NCI-H345 treated with DMSO at 0.1 percent for 48 hours (cell line): ENCODE measurements around the gene MKKS.

Experiments
- DNase-seq: peaks from one replicate; lab custom pipeline; 2025; ENCODE audit not compliant: unreplicated experiment; lab: John Stamatoyannopoulos, UW

MKKS gene

DNA sequence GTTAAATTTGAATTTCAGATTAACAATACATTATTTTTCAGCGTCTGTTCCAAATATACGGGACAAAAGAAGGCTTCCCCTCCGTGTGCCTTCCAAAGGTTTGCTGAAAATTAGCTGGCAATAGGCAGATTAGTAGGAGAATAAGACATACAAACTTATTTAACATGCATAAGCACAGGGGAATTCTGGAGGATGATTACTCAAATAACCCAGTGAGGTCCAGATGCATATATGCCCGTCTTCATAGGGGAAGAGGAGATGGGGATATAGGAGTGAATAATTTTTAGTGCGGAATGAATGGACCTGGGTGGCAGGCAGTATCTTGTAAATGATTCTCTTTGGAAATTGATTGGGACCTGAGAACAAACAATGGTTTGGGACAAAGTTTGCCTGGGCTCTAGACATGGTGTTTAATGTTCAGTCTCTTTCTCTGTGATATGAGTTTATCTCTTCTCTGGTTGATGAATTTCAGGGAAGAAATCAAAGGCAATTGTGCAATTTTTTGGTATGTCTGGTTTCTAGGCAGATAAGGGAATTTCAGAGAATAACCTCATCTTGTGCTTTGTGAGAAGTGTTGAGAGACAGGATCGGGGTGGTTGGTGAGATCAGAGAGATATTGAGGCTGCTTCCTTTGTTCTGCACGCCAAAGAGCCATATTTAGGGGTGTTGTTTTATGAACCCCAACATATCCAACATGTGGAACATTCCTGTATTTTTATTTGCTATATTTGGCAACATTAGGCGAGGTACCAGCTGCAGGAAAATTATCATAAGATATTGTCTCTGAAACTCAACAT lies 63.7 kb downstream of the MKKS start:
- no peak for DNase-seq

DNA sequence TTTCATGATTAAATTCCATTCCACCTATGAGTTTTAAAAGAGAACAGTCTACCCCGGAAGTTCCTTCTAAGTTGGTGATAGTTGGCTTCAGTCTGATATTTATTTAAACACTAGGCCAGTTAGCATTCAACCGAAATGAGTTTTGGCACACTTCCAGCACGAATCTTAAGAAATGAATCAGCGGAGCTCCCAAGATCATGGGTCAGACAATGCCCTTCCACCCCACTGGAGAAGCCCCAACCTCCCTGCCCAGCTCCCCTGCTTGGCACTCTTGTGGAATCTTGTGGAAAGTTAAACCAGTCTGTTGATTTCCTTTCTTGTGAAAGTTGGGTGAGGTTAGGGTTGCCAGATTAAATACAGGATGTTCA lies 64.3 kb downstream of the MKKS start:
- DNase-seq = no peak

DNA sequence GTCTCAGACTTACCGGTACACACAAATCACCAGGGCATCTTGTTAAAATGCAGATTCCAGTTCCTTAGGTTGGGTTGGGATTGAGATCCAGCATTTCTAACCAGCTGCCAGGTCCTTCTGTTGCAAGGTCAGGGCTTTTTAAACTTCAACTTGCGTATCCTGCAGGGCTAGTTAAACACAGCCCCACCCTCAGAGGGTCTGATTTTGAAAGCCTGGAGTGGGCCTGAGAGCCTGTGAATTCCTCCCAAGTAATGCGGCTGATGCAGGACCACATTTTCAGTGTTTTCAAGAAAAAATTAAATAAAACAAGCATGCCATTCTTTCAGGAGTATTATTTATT lies 65.3 kb downstream of the MKKS start:
- no peak for DNase-seq

DNA sequence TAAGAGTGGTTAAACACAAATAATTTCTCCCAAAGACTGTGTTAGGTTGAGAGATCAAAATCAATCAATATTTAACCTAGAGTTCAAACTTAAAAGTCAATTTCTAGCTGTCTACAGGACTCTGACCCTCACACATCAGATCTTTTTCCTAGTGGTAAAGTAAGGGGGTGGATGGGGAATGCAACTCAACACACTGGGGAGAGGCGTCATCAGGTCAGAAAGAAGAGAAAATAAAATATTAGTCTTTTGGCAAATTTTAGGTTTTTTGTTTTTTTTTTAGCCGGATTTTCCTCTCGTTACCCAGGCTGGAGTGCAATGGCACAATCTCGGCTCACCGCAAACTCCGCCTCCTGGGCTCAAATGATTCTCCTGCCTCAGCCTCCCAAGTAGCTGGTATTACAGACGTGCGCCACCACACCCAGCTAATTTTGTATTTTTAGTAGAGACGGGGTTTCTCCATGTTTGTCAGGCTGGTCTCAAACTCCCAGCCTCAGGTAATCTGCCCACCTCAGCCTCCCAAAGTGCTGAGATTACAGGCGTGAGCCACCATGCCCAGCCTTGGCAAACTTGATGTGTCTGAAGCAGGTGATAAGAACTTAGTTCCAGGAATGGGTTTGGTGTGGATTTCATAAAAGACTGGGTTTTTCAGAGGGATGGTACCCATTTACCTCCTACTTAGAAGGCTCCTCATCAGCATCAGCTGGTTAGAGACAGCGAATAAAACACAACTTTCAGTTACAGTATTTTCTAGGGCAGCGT lies 65.9 kb downstream of the MKKS start:
- DNase-seq = no peak

DNA sequence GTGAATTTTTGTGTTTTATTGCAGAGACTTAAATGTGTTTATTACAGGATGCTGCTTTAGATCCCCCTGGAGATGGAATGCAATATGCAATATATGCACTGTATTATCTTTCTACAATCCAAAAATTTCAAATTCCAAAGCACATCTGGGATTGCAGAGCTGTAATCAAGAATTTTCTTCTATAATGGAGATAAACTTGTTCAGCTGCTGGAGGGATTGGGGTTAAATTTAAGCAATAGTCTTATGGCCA lies 66.4 kb downstream of the MKKS start:
- DNase-seq = no peak

- DNase-seq = no peak
Measured at GRCh38 chr20:10366898-10367692, 66.9 kb downstream of the MKKS start.

DNA sequence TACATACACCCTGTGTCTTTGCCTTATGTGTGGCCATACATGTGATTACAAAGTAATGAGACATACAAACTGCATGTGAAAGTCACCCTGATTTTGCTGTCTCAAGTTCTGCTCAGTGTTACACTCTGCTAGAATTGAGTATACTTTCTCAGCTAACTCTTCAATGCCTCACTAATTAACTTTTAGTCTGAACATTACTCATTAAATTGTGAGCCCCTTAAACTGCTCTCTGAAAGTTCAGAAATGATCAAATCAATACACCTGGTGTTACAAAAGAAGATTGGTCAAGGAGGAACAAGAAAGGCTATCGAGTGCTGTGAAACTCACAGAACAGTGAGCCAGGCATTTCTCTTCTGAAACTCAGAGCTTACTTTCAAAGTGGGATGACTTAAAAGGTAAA lies 71.3 kb downstream of the MKKS start:
- DNase-seq = no peak

GRCh38 chr20:10360878-10361277 lies 73.1 kb downstream of the MKKS start:
- no peak for DNase-seq

GRCh38 chr20:10359621-10360040 lies 74.4 kb downstream of the MKKS start:
- DNase-seq = no peak

- DNase-seq = no peak
Measured at GRCh38 chr20:10357974-10358373, 76.0 kb downstream of the MKKS start.

DNA sequence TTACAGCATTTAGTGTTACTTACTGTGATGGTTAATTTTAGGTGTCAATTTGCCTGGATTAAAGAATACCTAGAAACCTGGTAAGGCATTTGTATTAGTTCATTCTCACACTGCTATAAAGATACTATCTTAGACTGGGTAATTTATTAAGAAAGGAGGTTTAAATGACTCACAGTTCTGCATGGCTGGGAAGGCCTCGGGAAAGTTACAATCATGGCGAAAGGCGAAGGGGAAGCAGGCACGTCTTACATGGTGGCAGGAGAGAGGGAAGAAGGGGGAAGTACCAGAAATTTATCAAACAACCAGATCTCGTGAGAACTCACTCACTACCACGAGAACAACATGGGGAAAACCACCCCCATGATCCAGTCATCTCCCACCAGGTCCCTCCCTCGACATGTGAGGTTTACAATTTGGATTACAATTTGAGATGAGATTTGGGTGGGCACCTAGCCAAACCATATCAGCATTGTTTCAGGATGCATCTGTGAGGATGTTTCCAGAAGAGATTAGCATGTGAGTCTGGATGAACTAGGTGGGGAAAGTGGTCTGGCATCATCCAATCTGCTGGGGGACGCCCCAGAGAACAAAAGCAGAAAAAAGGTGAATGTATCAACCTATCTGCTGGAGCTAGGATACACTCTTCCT lies 76.8 kb downstream of the MKKS start:
- no peak for DNase-seq

- no peak for DNase-seq
Measured at GRCh38 chr20:10356628-10357027, 77.4 kb downstream of the MKKS start.

GRCh38 chr20:10352934-10353824 lies 80.8 kb downstream of the MKKS start:
- DNase-seq = no peak
